HepG2 (cell line): Measurements from ENCODE around the gene FNDC3B. TPM values are rescaled to one million over a fixed set of nuclear protein-coding genes. Genes with fewer than 3 reads are reported as not detected.

Experiments
- ATAC-seq: fragments of 200-7000 bp; cut with Tn5 transposase; 3 replicates; pipeline ENCODE4 v1.9.1; 2020; ENCODE audit warnings: mild to moderate bottlenecking, moderate library complexity
- BruUV-seq: library from RNA; stranded (reverse); fragments of 400-500 nt; replicated peaks from 2 replicates; lab custom pipeline; 2021; lab: Mats Ljungman, UMichigan
- CTCF ChIA-PET: fragments of 300-600 bp; formaldehyde crosslinking; extraction: SDS; loops from one replicate; lab custom pipeline; 2021; ENCODE audit warnings: low total read pairs, inconsistent platforms, low intra/inter-chr PET ratio; lab: Yijun Ruan, JAX
- POLR2A ChIA-PET: fragments of 350-600 bp; sonication (Branson Sonifier 250); formaldehyde crosslinking; loops from one replicate; lab custom pipeline; 2020; ENCODE audit warnings: antibody characterized with exemption, inconsistent platforms; lab: Yijun Ruan, JAX
- DNase-seq: peaks from one replicate; pipeline ENCODE4 v3.0.0-alpha.2; 2015; ENCODE audit warnings: low spot score
- FAIRE-seq: peaks from 3 replicates; lab custom pipeline; 2011; peaks lifted over from hg19 to GRCh38; lab: Jason Lieb, UNC
- H2AFZ ChIP-seq: one replicate; pipeline ENCODE4 v1.6.1; 2011; ENCODE audit warnings: low read length, inconsistent platforms
- H3K27ac ChIP-seq: fragments of 300-600 bp; 3 replicates; pipeline ENCODE4 v1.8.0; 2011; ENCODE audit warnings: mixed run types, mild to moderate bottlenecking, mixed read lengths, low read length, inconsistent platforms; ENCODE audit not compliant: insufficient read depth; ENCODE audit errors: extremely low read length
- H3K27me3 ChIP-seq, 2 experiments: fragments of 200-600 bp in 1 of 2; 2 replicates in 1 of 2; 3 replicates in 1 of 2; pipeline versions ENCODE4 v1.6.0 to v1.8.0; 2011; ENCODE audit warnings: low read length in 2 of 2, mild to moderate bottlenecking in 2 of 2, moderate library complexity in 2 of 2, inconsistent platforms in 1 of 2; ENCODE audit not compliant: insufficient read depth in 2 of 2, control insufficient read depth in 1 of 2
- H3K36me3 ChIP-seq, 2 experiments: fragments of 200-600 bp in 1 of 2; replicated peaks in 1 of 2; 2 replicates in 1 of 2; 3 replicates in 1 of 2; pipeline versions ENCODE4 v1.5.1 to v1.8.0; 2011; ENCODE audit warnings: low read length in 2 of 2, inconsistent platforms in 1 of 2; ENCODE audit not compliant: insufficient read depth in 2 of 2, control insufficient read depth in 1 of 2
- H3K4me1 ChIP-seq: 2 replicates; pipeline ENCODE4 v1.5.1; 2012; ENCODE audit warnings: low read length, inconsistent platforms; ENCODE audit not compliant: insufficient read depth
- H3K4me2 ChIP-seq: 2 replicates; pipeline ENCODE4 v1.6.0; 2011; ENCODE audit warnings: low read depth, low read length, inconsistent platforms
- H3K4me3 ChIP-seq, 3 experiments: fragments of 200-600 bp in 1 of 3; sonication (generic), shearing (Covaris generic) in 1 of 3; replicated peaks in 1 of 3; 2 replicates each; pipeline ENCODE4 v1.5.1; 2011 to 2016; ENCODE audit warnings: low read length in 3 of 3, inconsistent platforms in 2 of 3, low read depth in 2 of 3, mild to moderate bottlenecking in 2 of 3, control low read depth in 1 of 3, mixed read lengths in 1 of 3; ENCODE audit not compliant: insufficient read depth in 1 of 3
- H3K79me2 ChIP-seq: one replicate; pipeline ENCODE4 v1.6.1; 2011; ENCODE audit warnings: low read length, inconsistent platforms; ENCODE audit not compliant: insufficient read depth
- H3K9ac ChIP-seq: 2 replicates; pipeline ENCODE4 v1.6.0; 2011; ENCODE audit warnings: mild to moderate bottlenecking, low read depth, low read length, inconsistent platforms; ENCODE audit not compliant: insufficient read depth
- H3K9me3 ChIP-seq: 2 replicates; pipeline ENCODE4 v1.5.1; 2012; ENCODE audit warnings: mild to moderate bottlenecking, low read length
- H4K20me1 ChIP-seq: 2 replicates; pipeline ENCODE4 v1.6.0; 2011; ENCODE audit warnings: inconsistent platforms, mild to moderate bottlenecking, low read length, moderate library complexity; ENCODE audit not compliant: insufficient read depth
- AGO1 ChIP-seq: fragments of 200-400 bp; formaldehyde crosslinking; IDR thresholded peaks from 2 replicates; pipeline ENCODE4 v1.6.1; 2017; ENCODE audit warnings: mild to moderate bottlenecking, low read depth, low read length, moderate library complexity; ENCODE audit not compliant: poor library complexity, severe bottlenecking
- AGO2 ChIP-seq: fragments of 200-400 bp; formaldehyde crosslinking; optimal IDR thresholded peaks from 2 replicates; pipeline ENCODE3; 2017; ENCODE audit warnings: mild to moderate bottlenecking, low read depth, low read length, moderate library complexity
- ATF1 ChIP-seq: IDR thresholded peaks from 2 replicates; pipeline ENCODE4 v1.6.1; 2016; ENCODE audit warnings: mild to moderate bottlenecking, control low read depth
- FOXO1 ChIP-seq: sonication (generic); formaldehyde crosslinking; IDR thresholded peaks from 2 replicates; pipeline ENCODE4 v1.4.0; 2020; ENCODE audit warnings: missing genetic modification reagents
- HNRNPL ChIP-seq: fragments of 200-400 bp; formaldehyde crosslinking; IDR thresholded peaks from 2 replicates; pipeline ENCODE4 v1.6.1; 2017; ENCODE audit warnings: mild to moderate bottlenecking, low read depth, low read length
- MLLT10 ChIP-seq: sonication (generic); formaldehyde crosslinking; IDR thresholded peaks from 2 replicates; pipeline ENCODE4 v1.4.0; 2020; ENCODE audit warnings: missing genetic modification reagents
- POLR2G ChIP-seq: fragments of 200-400 bp; formaldehyde crosslinking; IDR thresholded peaks from 2 replicates; pipeline ENCODE4 v1.6.1; 2018; ENCODE audit warnings: mild to moderate bottlenecking, low read depth, low read length, moderate library complexity
- TIGD3 ChIP-seq: sonication (generic); formaldehyde crosslinking; IDR thresholded peaks from 2 replicates; pipeline ENCODE4 v1.5.1; 2020; ENCODE audit warnings: mild to moderate bottlenecking, missing genetic modification reagents, borderline replicate concordance
- ZBTB40 ChIP-seq, 2 experiments: fragments of 450-650 bp in 1 of 2; sonication (generic) in 1 of 2; formaldehyde crosslinking in 1 of 2; IDR thresholded peaks; 2 replicates each; pipeline versions ENCODE4 v1.6.1 to v1.8.0; 2016 to 2022; ENCODE audit warnings: antibody characterized with exemption in 1 of 2, mild to moderate bottlenecking in 1 of 2, missing genetic modification reagents in 1 of 2
- ZNF329 ChIP-seq: sonication (generic); formaldehyde crosslinking; IDR thresholded peaks from 2 replicates; pipeline ENCODE4 v1.9.0; 2021; ENCODE audit warnings: low read depth, mild to moderate bottlenecking, missing genetic modification reagents
- WGBS: methylation state at CpG from one replicate; pipeline ENCODE4 v1.1.6; 2017; ENCODE audit warnings: low lambda C conversion rate; 5-methylcytosine and 5-hydroxymethylcytosine counted together
- in situ Hi-C: cut with HindIII; loops from 2 replicates; pipeline ENCODE4 v1.10.0; 2017; ENCODE audit warnings: low pct_unique_long_range_greater_than_20kb; ENCODE audit not compliant: extremely low pct_ligation_motif_present
- intact Hi-C: fragments of 100-400 bp; cut with micrococcal nuclease; formaldehyde crosslinking; loops from one replicate; pipeline ENCODE4 v1.10.0; 2022; ENCODE audit not compliant: unreplicated experiment
- polyA plus RNA-seq, 8 experiments: library from polyadenylated mRNA; depleted of rRNA in 3 of 8; stranded (reverse) in 7 of 8; unstranded in 1 of 8; fragments of >200 nt; fragmentation: Illumina TruSeq in 4 of 8; extraction: Trizol in 4 of 8; gene quantifications; 2 replicates each; pipeline versions ENCODE4 v1.2.1 to v1.2.3, GENCODE V29; 2011 to 2016; ENCODE audit warnings: low read depth in 4 of 8, missing spikeins in 1 of 8, mixed read lengths in 1 of 8; ENCODE audit not compliant: insufficient read depth in 1 of 8
- total RNA-seq, 5 experiments: library from RNA; depleted of rRNA; stranded (reverse); fragments of >200 nt; fragmentation: Illumina TruSeq; extraction: Trizol; gene quantifications; 2 replicates each; pipeline ENCODE4 v1.2.3, GENCODE V29; 2016; ENCODE audit warnings: low read depth in 1 of 5

Gene FNDC3B
- total and polyA plus RNA-seq, 2 of the 13 experiments (the other 11 are each of a cell fraction or from before 2014, with no cell fraction given), result 74.8 to 103 TPM

- no peak for TF ChIP-seq ZNF329 (CRISPR knock-in tag)
- no peak for TF ChIP-seq FOXO1 (CRISPR knock-in tag)
- TF ChIP-seq, all 625 proteins: peak for 8
Measured at GRCh38 chr3:172410702-172411477, 371.5 kb downstream of the FNDC3B start (continued).

DNA sequence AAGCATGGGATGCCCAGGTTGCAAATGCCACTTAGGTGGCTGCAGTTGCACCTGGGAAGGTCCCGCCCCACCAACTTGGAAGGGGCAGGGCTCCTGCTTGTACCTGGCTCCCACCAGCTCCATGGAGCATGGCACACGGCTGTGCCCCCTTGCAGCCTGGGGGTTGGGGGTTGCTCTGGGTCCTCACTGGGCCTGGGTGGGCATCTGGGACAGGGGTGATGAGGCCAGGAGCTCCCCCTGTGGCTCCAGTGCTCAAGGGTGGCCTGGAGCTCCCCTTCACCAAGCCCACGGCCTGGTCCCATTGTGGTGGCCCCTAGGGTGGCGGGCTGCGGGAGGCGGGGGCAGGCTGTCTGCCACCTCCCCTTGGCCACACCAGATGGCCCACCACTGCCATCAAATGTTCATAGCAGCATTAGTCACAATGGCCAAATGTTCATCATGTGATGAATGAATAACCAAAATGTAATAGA lies 372.1 kb downstream of the FNDC3B start:
- no peaks in the 10 kb centered on the region for H3K9me3 ChIP-seq
- BruUV-seq, result no TSS peak
- FAIRE-seq (no peak), DNase-seq (no peak), ATAC-seq (peak; percentile 45)
- H3K79me2 ChIP-seq, result no peaks in the 10 kb centered on the region
- POLR2A ChIA-PET, result no interaction called here
- H3K27ac ChIP-seq, result no peak overlapping the region
- no peaks in the 10 kb centered on the region for H4K20me1 ChIP-seq
- no peak overlapping the region for H3K4me2 ChIP-seq
- H3K4me1 ChIP-seq, result no peaks in the 10 kb centered on the region
- H2AFZ ChIP-seq, result no peak overlapping the region
- no peak overlapping the region for H3K4me3 ChIP-seq
- CTCF ChIA-PET, result no interaction called here
- H3K36me3 ChIP-seq, result no peaks in the 10 kb centered on the region
- 42% methylated on average over 4 of the region's 6 CpGs for WGBS
- H3K27me3 ChIP-seq, result no peaks in the 10 kb centered on the region; a peak in 1 of 5 replicates
- intact Hi-C loops, result no loop called here
- in situ Hi-C loops, result no loop called here
- H3K9ac ChIP-seq, result no peak overlapping the region
- TF ChIP-seq HNRNPL, result peak; percentile 82; the same call in 1 of the 2 replicates
- 0 out of 2 replicates have a peak, but pooled peaks have one; percentile 0 for TF ChIP-seq POLR2G
- TF ChIP-seq ZBTB40 (IDR thresholded peaks at IDR 0.05), result no peak
- no peak for TF ChIP-seq ZBTB40 (CRISPR knock-in tag; IDR thresholded peaks at IDR 0.05)
- no peak for TF ChIP-seq ATF1 (CRISPR knock-in tag)
- TF ChIP-seq AGO1, result peak; percentile 74
- TF ChIP-seq AGO2, result peak; percentile 93
- no peak for TF ChIP-seq TIGD3 (CRISPR knock-in tag)
- TF ChIP-seq MLLT10 (CRISPR knock-in tag), result no peak
